Ectodermal cell (in vitro differentiated cells): Measurements from ENCODE around the gene ENOX1.

ENCODE experiments used
- H3K27ac ChIP-seq: 2 replicates; pipeline ENCODE4 v1.7.0; 2013; ENCODE audit warnings: mild to moderate bottlenecking, low read depth, low read length; ENCODE audit not compliant: insufficient read depth, poor library complexity, severe bottlenecking
- H3K27me3 ChIP-seq: 2 replicates; pipeline ENCODE4 v1.7.0; 2013; ENCODE audit warnings: mild to moderate bottlenecking, low read length; ENCODE audit not compliant: insufficient read depth, control insufficient read depth, poor library complexity, severe bottlenecking
- H3K36me3 ChIP-seq: one replicate; pipeline ENCODE4 v1.7.0; 2013; ENCODE audit warnings: low read length; ENCODE audit not compliant: control insufficient read depth, insufficient read depth
- H3K4me1 ChIP-seq: one replicate; pipeline ENCODE4 v1.7.0; 2013; ENCODE audit warnings: low read length; ENCODE audit not compliant: control insufficient read depth, insufficient read depth
- H3K4me3 ChIP-seq: 2 replicates; pipeline ENCODE4 v1.7.0; 2013; ENCODE audit warnings: low read depth, low read length, control low read depth; ENCODE audit not compliant: insufficient read depth
- H3K9me3 ChIP-seq: 2 replicates; pipeline ENCODE4 v1.7.0; 2013; ENCODE audit warnings: mild to moderate bottlenecking, low read length, moderate library complexity; ENCODE audit not compliant: control insufficient read depth
- WGBS, 2 experiments: methylation state at CpG; one replicate each; pipeline ENCODE4 v1.1.7; 2013; ENCODE audit warnings: missing lambda C conversion rate in 2 of 2; 5-methylcytosine and 5-hydroxymethylcytosine counted together

The ENOX1 gene

DNA sequence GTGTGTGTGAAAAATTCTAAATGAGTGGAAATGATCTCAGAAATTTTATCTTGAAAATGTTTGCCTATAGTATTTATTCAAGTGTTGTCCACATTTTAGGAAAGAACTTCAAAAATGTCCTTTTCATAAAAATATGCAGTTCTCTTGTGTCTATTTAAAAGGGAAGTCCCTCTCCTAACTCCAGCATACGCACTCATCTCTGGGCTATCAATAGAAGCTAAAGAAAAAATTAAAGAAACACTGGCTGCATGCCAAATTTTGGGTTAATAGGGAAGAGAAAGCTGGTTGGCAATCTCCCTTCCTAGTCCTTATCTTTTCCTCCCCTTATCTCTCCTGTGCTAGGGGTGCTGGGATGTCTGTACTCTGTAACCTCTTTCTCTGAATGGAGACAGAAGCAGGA, 313.3 kb downstream of the ENOX1 start:
- WGBS, 2 experiments, result 93 to 100% methylated on average over 1 of the region's 1 CpG
- H3K27me3 ChIP-seq, result no peaks in the 10 kb centered on the region

DNA sequence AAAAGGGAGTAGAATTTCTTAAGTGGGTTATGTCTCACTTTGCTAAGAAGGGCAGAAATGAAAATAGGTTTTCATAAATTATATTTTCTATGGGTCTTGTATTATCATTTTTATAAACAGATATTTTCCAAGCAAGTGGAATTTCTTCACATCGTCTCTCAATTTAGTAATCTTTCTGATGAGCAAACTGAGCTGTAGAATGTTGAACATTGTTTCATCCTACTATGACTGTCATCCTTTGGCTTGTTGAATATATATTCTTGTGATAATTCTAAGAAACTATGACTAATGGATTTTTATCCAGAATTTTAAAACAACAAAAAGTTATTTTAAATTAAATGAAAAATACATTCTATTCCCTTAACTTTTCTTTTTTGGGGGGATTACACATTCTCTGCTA, 313.8 kb downstream of the ENOX1 start:
- no peak overlapping the region for H3K4me3 ChIP-seq
- no CpG with 5 or more reads among the region's 1 CpG for WGBS, 2 experiments
- no peak overlapping the region for H3K27ac ChIP-seq
- H3K4me1 ChIP-seq, result no peaks in the 10 kb centered on the region
- no peaks in the 10 kb centered on the region for H3K36me3 ChIP-seq
- H3K27me3 ChIP-seq, result no peaks in the 10 kb centered on the region
- H3K9me3 ChIP-seq, result no peaks in the 10 kb centered on the region

More for the DNA sequence above, 313.3 kb downstream of the ENOX1 start:
- Histone ChIP-seq H3K9me3 (no peaks in the 10 kb centered on the region), H3K36me3 (no peaks in the 10 kb centered on the region), H3K4me3 (no peak overlapping the region), H3K27ac (no peak overlapping the region), H3K4me1 (no peaks in the 10 kb centered on the region)

- no peak overlapping the region for H3K4me3 ChIP-seq
- no peaks in the 10 kb centered on the region for H3K36me3 ChIP-seq
- H3K27me3 ChIP-seq, result no peaks in the 10 kb centered on the region
- H3K27ac ChIP-seq, result no peak overlapping the region
- WGBS, 2 experiments, result 88 to 95% methylated on average over 4 to 5 of the region's 5 CpGs
- H3K4me1 ChIP-seq, result no peaks in the 10 kb centered on the region
- no peaks in the 10 kb centered on the region for H3K9me3 ChIP-seq
These were observed 314.4 kb downstream of the ENOX1 start for GRCh38 chr13:43472339-43472738.

DNA sequence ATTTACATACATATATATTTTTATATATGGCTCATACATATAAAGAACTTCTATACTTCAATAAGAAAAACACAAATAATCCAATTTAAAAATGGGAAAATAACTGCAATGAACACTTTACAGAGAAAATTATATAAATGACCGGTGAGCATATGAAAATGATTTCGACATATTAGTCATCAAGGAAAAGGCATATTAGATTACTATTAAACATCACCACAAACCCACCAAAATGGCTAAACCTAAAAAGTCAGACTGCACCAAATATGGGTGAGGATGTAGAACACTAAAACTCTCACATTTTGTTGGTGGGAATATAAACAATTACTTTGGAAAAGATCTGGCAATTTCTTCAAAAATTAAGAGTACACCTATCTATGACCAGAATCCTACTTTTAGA, 316.2 kb downstream of the ENOX1 start:
- Histone ChIP-seq H3K27ac (no peak overlapping the region), H3K9me3 (no peaks in the 10 kb centered on the region), H3K27me3 (no peaks in the 10 kb centered on the region), H3K4me3 (no peak overlapping the region), H3K36me3 (no peaks in the 10 kb centered on the region), H3K4me1 (no peaks in the 10 kb centered on the region)
- no CpG with 5 or more reads among the region's 2 CpGs for WGBS, 2 experiments

DNA sequence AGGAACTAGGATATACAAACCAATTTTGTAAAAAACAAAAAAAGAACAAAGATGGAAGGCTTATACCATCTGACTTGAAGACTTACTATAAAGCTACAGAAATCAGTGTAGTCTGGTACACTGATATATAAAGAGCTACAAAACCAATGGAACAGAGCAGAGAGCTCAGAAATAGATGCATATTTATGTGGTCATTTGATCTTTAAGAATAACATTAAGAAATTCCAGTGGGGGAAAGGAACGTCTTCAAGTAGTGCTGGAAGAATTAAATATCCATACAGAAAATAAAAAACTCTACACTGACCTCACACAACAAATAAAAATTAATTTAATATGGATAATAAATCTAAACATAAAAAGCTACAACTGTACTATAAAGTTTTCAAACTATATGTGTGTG, 317.0 kb downstream of the ENOX1 start:
- H3K27me3 ChIP-seq, result no peaks in the 10 kb centered on the region
- H3K4me1 ChIP-seq, result no peaks in the 10 kb centered on the region
- no peaks in the 10 kb centered on the region for H3K36me3 ChIP-seq
- no peak overlapping the region for H3K27ac ChIP-seq
- no peak overlapping the region for H3K4me3 ChIP-seq
- no peaks in the 10 kb centered on the region for H3K9me3 ChIP-seq
- WGBS, 2 experiments, result no CpG with 5 or more reads among the region's 1 CpG

DNA sequence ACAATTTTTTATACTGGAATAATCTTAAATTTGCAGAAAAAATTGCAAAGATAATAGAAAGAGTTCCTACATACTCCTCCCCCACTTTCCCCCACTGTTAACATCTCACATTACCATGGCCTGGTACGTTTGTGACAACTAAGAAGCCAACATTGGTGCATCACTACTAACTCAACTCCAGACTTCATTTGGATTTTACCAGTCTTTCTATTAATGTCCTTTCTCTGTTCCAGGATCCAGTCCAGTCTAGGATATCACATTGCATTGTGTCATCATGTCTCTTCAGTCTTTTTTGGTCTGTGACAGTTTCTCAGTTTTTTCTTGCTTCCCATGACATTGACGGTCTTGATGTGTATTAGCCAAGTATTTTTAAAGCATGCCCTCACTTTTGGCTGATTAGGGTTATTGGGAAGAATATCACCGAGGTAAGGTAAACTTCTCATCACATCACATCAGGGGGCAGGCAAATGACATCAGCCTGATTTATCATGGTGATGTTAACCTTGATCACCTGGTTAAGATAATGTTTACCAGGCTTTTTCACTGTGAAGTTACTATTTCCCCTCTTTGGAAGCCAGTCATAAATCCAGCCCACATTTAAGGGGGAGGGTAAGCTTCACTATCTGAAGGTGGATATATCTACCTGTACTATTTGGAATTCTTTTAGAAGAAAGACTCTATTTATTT, 322.1 kb downstream of the ENOX1 start:
- H3K9me3 ChIP-seq, result no peaks in the 10 kb centered on the region
- H3K27me3 ChIP-seq, result no peaks in the 10 kb centered on the region
- H3K4me3 ChIP-seq, result no peak overlapping the region
- no peak overlapping the region for H3K27ac ChIP-seq
- 90 to 96% methylated on average over 3 of the region's 3 CpGs for WGBS, 2 experiments
- H3K4me1 ChIP-seq, result no peaks in the 10 kb centered on the region
- no peaks in the 10 kb centered on the region for H3K36me3 ChIP-seq

DNA sequence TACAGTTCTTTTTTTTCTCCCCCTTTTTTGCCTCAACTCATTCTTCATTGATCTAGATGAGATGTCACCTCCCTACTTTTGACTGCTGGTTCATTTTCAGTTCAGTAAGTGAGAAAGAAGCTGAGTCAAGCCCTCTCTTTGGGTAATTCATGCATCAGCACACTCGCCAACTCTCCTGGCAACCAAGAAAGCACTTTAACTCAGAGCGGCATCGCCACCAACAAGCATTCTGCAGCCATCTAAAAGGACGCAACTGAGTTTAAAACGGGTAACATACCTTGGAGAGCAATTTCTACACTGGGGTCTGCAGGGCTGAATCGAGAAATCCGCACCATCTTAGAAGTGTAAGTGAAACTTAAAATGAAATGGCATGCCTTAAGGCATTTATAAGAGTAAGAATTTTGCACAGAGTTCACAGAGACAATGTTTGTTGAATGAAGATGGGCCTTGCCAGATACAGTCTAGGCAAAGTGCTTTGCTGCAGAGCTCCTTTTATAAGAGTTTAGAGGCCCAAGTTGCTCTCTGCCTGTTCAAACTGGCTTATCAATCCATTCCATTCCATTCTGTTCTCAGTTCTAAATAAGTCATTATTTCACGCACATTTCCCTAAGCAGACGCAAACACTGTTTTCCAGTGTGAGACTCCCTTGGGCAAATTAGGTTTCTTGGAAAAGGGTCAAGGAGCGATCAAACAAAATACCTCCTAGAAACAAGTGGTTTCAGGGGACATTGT, 338.0 kb downstream of the ENOX1 start:
- H3K27ac ChIP-seq, result no peak overlapping the region
- 95 to 97% methylated on average over 10 of the region's 10 CpGs for WGBS, 2 experiments
- H3K4me3 ChIP-seq, result no peak overlapping the region
- H3K4me1 ChIP-seq, result peaks cover 2% of the 10 kb centered on the region
- H3K36me3 ChIP-seq, result no peaks in the 10 kb centered on the region
- no peaks in the 10 kb centered on the region for H3K27me3 ChIP-seq
- no peaks in the 10 kb centered on the region for H3K9me3 ChIP-seq

GRCh38 chr13:43446126-43446525, 340.6 kb downstream of the ENOX1 start:
- Histone ChIP-seq H3K4me3 (no peak overlapping the region), H3K27ac (no peak overlapping the region), H3K4me1 (peaks cover 16% of the 10 kb centered on the region), H3K27me3 (no peaks in the 10 kb centered on the region), H3K9me3 (no peaks in the 10 kb centered on the region), H3K36me3 (no peaks in the 10 kb centered on the region)
- 93 to 100% methylated on average over 1 of the region's 1 CpG for WGBS, 2 experiments

DNA sequence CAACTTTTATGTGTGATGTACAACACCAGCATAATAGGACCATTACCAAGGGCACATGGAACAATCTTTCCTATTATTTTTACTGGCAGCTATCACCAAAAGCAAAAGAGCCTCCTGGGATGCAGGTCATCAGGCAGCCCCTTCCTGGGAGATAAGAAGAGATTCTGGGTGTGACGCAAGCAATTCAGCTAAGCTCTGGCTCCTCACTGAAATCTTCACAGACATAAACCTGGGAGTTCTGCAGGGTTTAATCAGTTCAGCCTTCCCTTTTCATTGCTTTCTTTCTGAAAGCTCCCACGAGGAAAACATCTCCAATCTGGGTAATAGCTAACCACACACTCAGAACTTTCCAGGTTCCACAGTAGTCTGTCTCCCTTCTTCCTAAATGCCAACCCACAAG, 341.1 kb downstream of the ENOX1 start:
- Histone ChIP-seq H3K4me1 (peaks cover 18% of the 10 kb centered on the region), H3K36me3 (no peaks in the 10 kb centered on the region), H3K27me3 (no peaks in the 10 kb centered on the region), H3K27ac (no peak overlapping the region), H3K9me3 (no peaks in the 10 kb centered on the region), H3K4me3 (no peak overlapping the region)
- 82 to 89% methylated on average over 2 of the region's 2 CpGs for WGBS, 2 experiments

GRCh38 chr13:43444081-43444480, 342.7 kb downstream of the ENOX1 start:
- no peak overlapping the region for H3K27ac ChIP-seq
- H3K27me3 ChIP-seq, result no peaks in the 10 kb centered on the region
- no peaks in the 10 kb centered on the region for H3K9me3 ChIP-seq
- H3K4me3 ChIP-seq, result no peak overlapping the region
- WGBS, 2 experiments, result 88 to 90% methylated on average over 2 to 4 of the region's 4 CpGs
- H3K36me3 ChIP-seq, result no peaks in the 10 kb centered on the region
- H3K4me1 ChIP-seq, result peaks cover 18% of the 10 kb centered on the region
